H1 (cell line): Measurements from ENCODE around the gene CORO1C. TPM values are rescaled to one million over a fixed set of nuclear protein-coding genes. Genes with fewer than 3 reads are reported as not detected.

Experiments
- EGR1 ChIP-seq: IDR thresholded peaks from 2 replicates; pipeline ENCODE4 v1.6.1; 2011; ENCODE audit warnings: low read depth, low read length, borderline replicate concordance
- HDAC2 ChIP-seq, 2 experiments: fragments of 300-600 bp in 1 of 2; sonication (generic) in 1 of 2; IDR thresholded peaks; 2 replicates each; pipeline ENCODE4 v1.6.1; 2011 to 2012; ENCODE audit warnings: low read depth in 2 of 2, low read length in 2 of 2, mild to moderate bottlenecking in 2 of 2, moderate library complexity in 2 of 2, borderline replicate concordance in 1 of 2, inconsistent platforms in 1 of 2
- KDM4A ChIP-seq: IDR thresholded peaks from one replicate; pipeline ENCODE4 v1.7.1; 2012; ENCODE audit warnings: low read depth, mild to moderate bottlenecking, moderate library complexity, low read length, inconsistent platforms; ENCODE audit not compliant: severe bottlenecking
- NRF1 ChIP-seq: IDR thresholded peaks from 2 replicates; pipeline ENCODE4 v1.6.1; 2011; ENCODE audit warnings: mild to moderate bottlenecking, low read depth, low read length, improper control_type of control experiment
- PHF8 ChIP-seq: fragments of 200-600 bp; sonication (generic); conservative IDR thresholded peaks from 2 replicates; pipeline ENCODE4 v1.7.1; 2012; ENCODE audit warnings: low read depth, mild to moderate bottlenecking, inconsistent platforms, low read length, moderate library complexity
- polyA plus RNA-seq, 7 experiments: library from polyadenylated mRNA; depleted of rRNA in 3 of 7; stranded (reverse) in 5 of 7; unstranded in 2 of 7; fragments of >200 nt in 5 of 7; fragments of 200-250 nt in 2 of 7; gene quantifications; 1 replicate in 5 of 7; 2 replicates in 1 of 7; 4 replicates in 1 of 7; pipeline versions ENCODE4 v1.2.1 to v1.2.3, GENCODE V29; 2011 to 2013; ENCODE audit warnings: missing spikeins in 2 of 7, mixed read lengths in 2 of 7
- total RNA-seq: library from RNA; stranded (reverse); fragmentation: NEBNext Ultra II Directional; extraction: Animal tissue kit (Norgen Biotek cat#: 25700); gene quantifications from 2 replicates; pipeline ENCODE4 v1.2.1, GENCODE V29; 2021
- TF ChIP-seq, protein P1 (sequence below): fragments of 300-600 bp; sonication (generic); IDR thresholded peaks from 2 replicates; pipeline ENCODE4 v1.7.1; 2012; ENCODE audit warnings: low read length, moderate library complexity, mild to moderate bottlenecking, inconsistent platforms; ENCODE audit not compliant: insufficient replicate concordance
- TF ChIP-seq, protein P2 (sequence below): IDR thresholded peaks from 2 replicates; pipeline ENCODE4 v1.6.1; 2012; ENCODE audit warnings: inconsistent platforms

CORO1C gene
- total and polyA plus RNA-seq, 2 of the 8 experiments (the other 6 are each of a cell fraction or from before 2014, with no cell fraction given) = 72.7 to 120 TPM

DNA sequence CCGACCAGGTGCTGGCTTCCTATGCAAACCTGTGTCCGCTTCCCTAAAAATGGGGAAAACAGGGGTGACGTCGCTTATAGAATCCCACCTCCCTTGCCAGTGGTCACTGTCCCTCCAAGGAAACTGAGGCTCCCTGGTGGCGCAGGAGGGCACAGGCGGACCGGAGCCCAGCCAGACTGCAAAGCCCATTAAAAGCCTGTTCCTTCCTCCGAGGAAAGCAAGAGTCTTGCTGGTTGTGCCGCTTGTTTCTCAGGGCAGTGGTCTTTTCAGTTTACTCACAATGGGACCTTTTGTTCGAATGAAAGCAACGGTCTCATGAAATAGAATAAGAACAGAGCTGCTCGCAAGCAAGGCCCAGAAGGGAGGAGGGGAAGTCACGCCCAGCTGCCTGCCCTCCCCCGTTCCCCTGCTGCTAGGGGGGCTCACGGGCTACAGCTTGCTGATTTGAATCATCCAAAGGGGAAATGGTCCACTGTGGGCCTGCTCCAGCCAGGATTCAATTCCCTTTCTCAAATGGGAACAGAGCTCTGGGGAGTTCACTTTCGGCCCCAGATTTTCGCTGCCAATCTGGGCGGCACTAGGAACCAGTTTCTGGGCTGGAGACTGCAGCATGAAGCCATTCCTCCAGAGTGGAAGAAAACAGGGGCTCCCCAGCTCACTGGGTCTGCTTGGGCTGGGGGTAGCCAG lies 93.0 kb downstream of the CORO1C start (continued):
- TF ChIP-seq, protein P1, sequence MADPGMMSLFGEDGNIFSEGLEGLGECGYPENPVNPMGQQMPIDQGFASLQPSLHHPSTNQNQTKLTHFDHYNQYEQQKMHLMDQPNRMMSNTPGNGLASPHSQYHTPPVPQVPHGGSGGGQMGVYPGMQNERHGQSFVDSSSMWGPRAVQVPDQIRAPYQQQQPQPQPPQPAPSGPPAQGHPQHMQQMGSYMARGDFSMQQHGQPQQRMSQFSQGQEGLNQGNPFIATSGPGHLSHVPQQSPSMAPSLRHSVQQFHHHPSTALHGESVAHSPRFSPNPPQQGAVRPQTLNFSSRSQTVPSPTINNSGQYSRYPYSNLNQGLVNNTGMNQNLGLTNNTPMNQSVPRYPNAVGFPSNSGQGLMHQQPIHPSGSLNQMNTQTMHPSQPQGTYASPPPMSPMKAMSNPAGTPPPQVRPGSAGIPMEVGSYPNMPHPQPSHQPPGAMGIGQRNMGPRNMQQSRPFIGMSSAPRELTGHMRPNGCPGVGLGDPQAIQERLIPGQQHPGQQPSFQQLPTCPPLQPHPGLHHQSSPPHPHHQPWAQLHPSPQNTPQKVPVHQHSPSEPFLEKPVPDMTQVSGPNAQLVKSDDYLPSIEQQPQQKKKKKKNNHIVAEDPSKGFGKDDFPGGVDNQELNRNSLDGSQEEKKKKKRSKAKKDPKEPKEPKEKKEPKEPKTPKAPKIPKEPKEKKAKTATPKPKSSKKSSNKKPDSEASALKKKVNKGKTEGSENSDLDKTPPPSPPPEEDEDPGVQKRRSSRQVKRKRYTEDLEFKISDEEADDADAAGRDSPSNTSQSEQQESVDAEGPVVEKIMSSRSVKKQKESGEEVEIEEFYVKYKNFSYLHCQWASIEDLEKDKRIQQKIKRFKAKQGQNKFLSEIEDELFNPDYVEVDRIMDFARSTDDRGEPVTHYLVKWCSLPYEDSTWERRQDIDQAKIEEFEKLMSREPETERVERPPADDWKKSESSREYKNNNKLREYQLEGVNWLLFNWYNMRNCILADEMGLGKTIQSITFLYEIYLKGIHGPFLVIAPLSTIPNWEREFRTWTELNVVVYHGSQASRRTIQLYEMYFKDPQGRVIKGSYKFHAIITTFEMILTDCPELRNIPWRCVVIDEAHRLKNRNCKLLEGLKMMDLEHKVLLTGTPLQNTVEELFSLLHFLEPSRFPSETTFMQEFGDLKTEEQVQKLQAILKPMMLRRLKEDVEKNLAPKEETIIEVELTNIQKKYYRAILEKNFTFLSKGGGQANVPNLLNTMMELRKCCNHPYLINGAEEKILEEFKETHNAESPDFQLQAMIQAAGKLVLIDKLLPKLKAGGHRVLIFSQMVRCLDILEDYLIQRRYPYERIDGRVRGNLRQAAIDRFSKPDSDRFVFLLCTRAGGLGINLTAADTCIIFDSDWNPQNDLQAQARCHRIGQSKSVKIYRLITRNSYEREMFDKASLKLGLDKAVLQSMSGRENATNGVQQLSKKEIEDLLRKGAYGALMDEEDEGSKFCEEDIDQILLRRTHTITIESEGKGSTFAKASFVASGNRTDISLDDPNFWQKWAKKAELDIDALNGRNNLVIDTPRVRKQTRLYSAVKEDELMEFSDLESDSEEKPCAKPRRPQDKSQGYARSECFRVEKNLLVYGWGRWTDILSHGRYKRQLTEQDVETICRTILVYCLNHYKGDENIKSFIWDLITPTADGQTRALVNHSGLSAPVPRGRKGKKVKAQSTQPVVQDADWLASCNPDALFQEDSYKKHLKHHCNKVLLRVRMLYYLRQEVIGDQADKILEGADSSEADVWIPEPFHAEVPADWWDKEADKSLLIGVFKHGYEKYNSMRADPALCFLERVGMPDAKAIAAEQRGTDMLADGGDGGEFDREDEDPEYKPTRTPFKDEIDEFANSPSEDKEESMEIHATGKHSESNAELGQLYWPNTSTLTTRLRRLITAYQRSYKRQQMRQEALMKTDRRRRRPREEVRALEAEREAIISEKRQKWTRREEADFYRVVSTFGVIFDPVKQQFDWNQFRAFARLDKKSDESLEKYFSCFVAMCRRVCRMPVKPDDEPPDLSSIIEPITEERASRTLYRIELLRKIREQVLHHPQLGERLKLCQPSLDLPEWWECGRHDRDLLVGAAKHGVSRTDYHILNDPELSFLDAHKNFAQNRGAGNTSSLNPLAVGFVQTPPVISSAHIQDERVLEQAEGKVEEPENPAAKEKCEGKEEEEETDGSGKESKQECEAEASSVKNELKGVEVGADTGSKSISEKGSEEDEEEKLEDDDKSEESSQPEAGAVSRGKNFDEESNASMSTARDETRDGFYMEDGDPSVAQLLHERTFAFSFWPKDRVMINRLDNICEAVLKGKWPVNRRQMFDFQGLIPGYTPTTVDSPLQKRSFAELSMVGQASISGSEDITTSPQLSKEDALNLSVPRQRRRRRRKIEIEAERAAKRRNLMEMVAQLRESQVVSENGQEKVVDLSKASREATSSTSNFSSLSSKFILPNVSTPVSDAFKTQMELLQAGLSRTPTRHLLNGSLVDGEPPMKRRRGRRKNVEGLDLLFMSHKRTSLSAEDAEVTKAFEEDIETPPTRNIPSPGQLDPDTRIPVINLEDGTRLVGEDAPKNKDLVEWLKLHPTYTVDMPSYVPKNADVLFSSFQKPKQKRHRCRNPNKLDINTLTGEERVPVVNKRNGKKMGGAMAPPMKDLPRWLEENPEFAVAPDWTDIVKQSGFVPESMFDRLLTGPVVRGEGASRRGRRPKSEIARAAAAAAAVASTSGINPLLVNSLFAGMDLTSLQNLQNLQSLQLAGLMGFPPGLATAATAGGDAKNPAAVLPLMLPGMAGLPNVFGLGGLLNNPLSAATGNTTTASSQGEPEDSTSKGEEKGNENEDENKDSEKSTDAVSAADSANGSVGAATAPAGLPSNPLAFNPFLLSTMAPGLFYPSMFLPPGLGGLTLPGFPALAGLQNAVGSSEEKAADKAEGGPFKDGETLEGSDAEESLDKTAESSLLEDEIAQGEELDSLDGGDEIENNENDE = peak; percentile 53
- TF ChIP-seq, protein P2, sequence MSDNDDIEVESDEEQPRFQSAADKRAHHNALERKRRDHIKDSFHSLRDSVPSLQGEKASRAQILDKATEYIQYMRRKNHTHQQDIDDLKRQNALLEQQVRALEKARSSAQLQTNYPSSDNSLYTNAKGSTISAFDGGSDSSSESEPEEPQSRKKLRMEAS = 0 out of 2 replicates have a peak, but pooled peaks have one; percentile 32
- TF ChIP-seq KDM4A = no peak
- TF ChIP-seq NRF1 = no peak
- TF ChIP-seq PHF8 = no peak
- TF ChIP-seq EGR1 = no peak
- TF ChIP-seq HDAC2 (IDR thresholded peaks at IDR 0.05; ENCODE audit: borderline replicate concordance in 1 of 2, low read depth in 2 of 2, low read length in 2 of 2) = peak in 1 of 2 experiments; percentile 67; a peak in 1 of 4 replicates
